GM08714 (cell line): ENCODE data around the gene TRMT1.

Source experiments
- H3K4me3 ChIP-seq: fragments of 200-500 bp; sonication (Bioruptor generic); 2 replicates; pipeline ENCODE4 v1.5.1; 2014; ENCODE audit warnings: mild to moderate bottlenecking, low read length, inconsistent platforms
- ZNF274 ChIP-seq: IDR thresholded peaks from 2 replicates; pipeline ENCODE4 v1.6.1; 2012; ENCODE audit warnings: mild to moderate bottlenecking, low read depth, low read length

Gene TRMT1

DNA sequence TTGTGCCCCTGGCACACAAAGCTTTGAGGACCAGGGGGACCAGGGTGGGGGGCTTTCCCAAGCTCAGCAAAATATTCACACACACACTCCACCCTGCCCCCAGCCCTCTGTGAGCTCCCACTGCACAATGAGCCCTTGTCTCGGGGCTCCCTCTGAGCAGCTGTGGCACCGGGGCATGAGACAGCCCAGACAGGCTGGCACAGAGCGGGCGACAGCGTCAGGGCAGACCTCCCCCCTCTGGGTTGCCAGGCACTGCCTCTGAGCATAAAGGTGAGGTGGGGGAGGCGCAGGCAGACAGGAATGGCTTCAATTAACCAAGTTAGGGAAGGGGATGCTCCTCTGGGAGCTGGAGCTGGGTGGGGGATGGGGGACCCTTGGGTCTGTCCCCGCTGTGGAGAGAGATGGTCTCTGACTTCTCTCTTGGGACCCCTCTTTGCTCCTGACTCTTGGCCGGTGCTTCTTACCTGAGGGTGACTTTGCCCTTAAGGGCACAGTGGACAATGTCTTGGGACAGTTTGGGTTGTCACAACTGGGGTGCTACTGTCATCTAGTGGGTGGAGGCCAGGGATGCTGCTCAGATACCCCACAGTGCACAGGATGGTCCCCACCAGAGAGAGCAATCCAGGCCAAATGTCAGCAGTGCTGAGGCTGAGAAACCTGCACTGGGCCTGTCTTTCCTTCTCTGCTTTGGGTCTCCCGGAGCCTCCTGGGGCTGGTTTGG lies 44.2 kb downstream of the TRMT1 start:
- H3K4me3 ChIP-seq, result no peak overlapping the region
- TF ChIP-seq ZNF274, result no peak

DNA sequence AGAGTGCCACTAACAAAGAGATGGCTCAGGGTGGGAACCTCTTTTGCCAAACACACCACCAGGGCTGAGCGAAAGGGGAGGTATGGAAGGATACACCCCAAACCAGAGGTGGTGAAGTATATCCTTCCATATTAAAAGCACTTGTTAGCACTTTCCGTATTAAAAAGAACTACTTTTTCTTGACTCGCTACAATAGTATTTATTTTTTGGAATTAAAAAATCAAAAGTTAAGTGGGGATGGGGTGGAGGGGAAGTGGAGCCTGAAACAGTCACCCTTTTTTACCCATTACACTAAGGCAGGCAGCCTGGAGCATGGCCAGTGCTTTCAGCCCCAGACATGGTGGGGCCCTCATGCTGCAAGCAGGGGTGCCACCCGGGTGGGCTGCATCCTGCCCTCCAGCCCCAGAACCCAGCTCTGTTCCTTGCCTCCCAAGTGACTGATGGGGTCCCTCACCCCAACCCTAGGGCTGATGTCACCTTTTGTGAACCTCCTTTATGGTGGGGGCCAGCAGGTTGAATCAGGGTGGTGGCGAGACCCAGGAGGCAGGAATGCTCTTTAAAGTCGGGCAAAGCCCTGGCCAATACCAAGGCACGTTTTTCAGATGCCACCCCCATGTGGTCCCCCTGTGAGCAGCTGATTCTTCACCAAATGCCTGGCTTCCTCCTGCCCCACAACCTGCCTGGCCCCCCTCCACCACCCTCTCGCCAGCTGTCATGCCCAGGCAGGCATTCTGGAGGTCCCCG lies 44.9 kb downstream of the TRMT1 start:
- TF ChIP-seq ZNF274, result no peak
- H3K4me3 ChIP-seq, result no peak overlapping the region

DNA sequence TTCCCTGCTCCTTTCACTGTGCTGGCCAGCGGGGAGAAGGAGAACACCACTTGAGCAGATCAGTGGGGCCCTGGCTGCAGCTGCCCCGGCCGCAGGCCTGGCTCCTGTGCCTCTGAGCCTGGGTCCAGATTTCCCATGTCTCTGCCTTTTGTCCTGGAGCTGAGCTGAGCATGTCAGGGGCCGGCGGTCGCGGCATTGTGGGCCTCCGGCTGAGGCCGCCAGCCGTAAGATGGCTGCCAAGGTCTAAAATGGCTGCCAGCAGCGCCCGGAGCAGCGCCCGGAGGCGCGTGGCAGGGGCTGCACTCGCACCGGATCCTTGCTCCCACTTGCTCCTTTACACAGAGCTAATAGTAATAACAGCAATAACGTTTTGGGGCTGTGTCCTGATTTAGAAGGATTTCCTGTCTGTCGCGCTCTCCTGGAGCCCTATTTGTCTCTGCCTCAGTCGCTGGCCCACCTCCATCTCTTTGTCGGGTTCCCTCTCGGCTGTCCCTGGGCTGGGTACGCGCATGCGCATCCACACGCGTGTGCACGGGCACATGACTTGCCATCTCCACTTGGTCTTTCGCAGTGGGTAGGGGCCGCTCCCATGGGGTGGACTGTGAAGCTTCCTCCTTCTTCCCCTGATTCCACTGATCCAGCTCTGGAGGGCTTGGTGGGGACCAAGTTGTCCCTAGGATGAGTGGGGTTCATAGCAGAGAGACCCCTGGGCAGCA lies 46.0 kb downstream of the TRMT1 start:
- no peak for TF ChIP-seq ZNF274

DNA sequence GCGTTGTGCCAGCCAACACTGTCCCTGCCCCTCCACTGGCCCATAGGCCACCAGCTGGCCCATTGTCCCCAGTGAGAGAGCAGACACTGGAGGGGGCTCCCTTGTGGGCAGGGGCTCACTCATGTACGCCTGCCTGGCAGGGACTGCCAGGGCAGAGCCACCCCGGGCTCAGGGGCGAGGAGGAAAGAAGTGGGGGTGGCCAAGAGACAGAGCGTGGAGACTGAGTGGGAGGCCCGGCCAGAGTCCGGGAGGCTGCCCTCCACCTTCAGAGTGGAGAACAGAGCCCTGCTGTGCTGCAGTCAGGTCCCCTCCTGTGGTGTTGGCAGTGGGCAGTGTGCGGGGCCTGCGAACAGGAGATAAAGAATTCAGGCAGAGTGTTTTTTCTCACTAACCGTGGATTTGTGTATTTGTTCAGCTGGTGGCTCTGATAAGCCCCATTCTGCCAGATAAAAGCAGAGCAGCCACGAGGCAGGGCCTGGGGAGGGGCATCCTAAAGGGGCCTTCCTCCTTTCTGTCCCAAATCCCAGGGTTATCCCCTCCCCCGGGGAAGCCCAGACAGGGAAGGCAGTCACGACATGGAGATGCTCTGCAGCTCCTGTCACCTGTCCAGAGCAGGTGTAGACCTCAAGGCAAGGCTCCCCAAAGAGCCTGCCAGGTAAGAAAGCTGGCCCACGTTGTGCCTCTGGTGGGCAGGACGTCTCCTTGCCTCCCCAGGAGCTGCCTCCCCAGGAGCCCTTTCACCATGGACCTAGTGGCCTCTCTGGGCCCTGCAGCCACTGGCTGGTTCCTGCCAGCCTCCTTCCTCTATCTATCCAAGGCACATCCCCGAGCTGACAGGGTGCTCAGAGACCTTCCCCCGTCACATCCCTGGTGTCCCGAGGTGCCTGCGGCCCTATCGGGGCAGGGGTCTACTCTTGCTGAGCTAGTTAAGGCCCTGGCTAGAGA lies 46.9 kb downstream of the TRMT1 start:
- no peak for TF ChIP-seq ZNF274
- H3K4me3 ChIP-seq, result no peak overlapping the region

More for the DNA sequence above, 46.0 kb downstream of the TRMT1 start:
- no peak overlapping the region for H3K4me3 ChIP-seq

DNA sequence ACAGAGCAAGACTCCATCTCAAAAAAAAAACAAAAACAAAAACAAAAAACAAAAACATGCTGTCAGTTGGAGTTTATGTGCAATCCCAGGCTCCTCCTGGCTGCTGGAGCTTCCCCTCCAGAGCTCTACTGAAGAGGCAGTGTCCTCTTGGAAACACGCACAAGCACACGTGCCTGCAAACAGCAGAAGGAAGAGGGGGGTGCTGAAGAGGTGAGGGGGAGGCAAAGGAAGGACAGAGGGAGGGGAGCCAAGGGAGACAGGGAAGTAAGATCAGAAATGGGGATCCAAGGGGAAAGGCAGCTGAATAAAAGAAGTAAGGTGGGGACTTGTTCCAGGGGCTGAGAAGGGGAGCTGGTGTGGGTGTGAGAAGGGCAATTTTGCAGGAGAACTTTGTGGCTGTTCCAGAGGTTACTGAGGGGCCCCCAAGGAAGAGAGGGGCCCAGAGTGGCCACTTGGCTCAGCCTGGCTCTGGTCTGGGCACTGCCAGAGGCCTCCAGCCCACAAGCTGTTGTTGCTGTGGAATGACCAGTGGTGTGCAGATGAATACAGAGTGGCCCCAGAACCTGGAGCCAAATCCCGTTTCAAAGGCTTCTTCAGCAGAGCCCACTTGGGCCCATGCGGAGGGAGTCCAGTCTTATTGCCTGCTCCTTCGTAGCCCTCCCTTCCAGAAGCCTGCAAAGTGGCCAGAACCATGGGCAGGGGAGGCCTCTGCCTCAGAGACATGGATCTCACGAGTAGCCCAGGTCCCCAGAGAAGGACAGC lies 48.3 kb downstream of the TRMT1 start:
- no peak overlapping the region for H3K4me3 ChIP-seq
- TF ChIP-seq ZNF274, result no peak

DNA sequence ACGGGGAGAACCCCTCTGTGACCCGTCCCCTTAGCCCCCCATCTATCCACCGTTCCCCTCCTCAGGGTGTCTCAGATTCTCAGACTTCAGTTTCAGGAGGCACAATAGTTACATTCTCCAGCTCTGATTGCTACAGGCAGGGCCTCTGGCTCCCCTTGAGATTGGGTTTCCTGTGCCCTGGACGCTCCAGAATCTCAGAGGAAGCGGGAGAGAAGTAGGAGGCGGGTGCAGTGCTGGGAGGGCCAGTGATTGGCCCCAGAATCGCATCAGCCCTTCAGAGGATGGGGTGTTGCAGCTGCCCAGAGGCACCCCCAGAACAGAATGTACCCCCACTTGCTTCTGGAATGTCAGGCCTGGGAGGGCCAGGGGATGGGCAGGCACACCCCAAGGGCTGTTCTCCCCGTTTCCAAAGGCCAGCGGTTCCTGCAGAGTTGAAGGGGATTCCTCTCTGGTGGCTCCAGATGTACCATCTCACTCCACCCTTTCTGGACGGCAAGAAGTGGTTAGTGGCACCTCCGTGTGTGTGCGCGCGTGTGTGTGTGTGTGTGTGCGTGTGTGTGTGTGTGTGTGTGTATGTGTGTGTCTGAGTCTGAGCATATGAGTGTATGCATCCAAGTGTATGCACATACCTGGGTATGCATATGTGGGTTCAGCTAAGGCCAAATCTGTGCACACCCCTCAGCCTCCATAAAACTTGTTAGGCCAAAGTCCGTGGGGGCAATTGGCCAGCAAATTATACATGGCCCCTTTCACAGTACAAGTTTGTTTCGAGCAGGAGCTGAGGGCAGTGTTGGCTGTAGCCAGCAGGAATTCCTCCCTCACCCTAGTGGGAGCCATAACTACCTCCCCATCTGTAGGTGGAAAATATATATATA lies 49.4 kb downstream of the TRMT1 start:
- H3K4me3 ChIP-seq, result no peak overlapping the region
- no peak for TF ChIP-seq ZNF274

DNA sequence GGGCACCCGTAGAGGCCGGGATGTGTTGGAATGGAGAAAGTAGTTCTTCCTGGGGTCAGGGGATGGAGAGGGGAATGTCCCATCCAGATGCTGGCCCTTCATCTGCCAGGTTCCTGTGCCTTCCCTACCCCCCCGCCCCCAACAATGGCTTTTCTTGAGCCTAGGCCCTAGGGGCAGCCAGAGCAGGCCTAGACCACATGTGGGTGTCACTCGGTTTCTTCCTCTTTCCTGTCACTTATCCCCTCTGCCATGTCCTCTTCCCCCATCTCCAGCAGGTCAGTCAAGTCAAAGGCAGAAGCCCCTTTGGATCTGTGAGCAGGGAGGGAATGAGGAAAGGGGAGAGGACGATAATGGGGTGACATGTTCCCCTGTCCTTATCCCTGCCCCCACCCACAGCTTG lies 50.3 kb downstream of the TRMT1 start:
- TF ChIP-seq ZNF274, result no peak
- no peak overlapping the region for H3K4me3 ChIP-seq

DNA sequence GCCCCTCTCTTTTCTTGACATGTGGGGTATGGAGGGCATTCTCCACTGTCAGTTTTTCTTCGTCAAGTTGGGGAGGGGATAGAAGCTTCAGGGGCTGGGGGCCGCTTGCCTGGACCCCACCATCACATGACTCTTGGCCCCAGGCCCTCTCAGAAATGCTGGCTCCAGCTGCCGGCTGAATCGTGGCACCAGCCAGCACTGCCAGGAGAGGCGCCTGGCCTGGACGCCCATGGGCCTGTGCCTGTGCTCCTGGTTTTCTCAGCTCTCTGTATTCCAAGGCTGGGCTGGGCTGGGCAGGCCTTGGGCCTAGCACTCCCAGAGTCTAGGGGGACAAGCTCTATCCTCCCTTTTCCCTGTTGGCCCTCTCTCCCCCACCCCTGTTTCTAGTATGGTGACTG lies 52.4 kb downstream of the TRMT1 start:
- no peak overlapping the region for H3K4me3 ChIP-seq
- no peak for TF ChIP-seq ZNF274

DNA sequence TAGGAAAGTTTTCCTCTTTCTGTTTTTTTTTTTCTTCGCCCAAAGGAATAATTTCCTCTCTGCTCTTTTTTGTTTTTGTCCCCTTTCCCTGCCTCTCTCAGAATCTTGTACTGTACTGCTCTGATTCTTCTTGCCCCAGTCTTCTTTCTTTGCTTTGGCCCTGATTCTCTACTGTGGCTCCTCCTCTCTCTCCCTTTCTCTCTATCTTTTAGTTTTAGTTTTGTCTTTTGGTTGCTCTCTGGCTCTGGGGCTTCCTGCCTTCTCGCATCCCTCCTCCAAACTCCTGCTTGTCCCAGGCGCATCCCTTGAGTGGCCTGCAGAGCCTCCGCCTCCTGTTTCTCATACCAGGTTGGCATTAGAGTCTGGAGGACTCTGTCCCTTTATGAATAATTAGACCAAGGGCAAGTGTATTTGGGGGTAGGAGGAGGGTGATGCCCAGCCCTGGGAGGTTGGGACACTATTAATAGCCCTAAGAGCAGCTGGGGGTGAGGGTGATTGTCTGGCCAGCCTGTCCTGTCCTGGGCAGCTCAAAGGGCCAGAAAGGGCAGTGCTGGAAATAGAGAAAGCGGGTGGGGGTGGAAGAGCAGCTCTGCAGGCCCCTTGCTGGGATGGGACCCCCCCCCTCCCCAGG lies 53.0 kb downstream of the TRMT1 start:
- H3K4me3 ChIP-seq, result no peak overlapping the region
- TF ChIP-seq ZNF274, result no peak

DNA sequence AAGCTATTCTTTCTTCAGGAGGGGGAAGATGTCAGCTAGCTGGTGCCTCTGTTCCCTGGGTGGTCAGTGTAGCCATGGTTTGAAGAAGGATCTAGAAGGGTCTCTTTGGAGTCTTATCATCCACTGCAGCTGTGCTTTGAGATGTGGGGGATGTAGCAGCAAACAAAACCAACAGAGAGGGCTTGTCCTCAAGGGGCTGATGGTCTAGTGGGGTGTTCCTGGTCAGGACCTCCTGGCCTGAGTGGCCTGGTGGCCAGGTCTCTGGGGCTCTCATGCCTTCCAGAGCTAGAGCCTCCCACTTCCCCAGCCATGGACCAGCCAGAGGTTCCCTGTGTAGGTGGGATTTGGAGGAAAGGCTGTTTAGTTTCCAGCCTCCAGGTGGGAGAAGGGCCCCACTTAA lies 54.2 kb downstream of the TRMT1 start:
- no peak overlapping the region for H3K4me3 ChIP-seq
- no peak for TF ChIP-seq ZNF274

DNA sequence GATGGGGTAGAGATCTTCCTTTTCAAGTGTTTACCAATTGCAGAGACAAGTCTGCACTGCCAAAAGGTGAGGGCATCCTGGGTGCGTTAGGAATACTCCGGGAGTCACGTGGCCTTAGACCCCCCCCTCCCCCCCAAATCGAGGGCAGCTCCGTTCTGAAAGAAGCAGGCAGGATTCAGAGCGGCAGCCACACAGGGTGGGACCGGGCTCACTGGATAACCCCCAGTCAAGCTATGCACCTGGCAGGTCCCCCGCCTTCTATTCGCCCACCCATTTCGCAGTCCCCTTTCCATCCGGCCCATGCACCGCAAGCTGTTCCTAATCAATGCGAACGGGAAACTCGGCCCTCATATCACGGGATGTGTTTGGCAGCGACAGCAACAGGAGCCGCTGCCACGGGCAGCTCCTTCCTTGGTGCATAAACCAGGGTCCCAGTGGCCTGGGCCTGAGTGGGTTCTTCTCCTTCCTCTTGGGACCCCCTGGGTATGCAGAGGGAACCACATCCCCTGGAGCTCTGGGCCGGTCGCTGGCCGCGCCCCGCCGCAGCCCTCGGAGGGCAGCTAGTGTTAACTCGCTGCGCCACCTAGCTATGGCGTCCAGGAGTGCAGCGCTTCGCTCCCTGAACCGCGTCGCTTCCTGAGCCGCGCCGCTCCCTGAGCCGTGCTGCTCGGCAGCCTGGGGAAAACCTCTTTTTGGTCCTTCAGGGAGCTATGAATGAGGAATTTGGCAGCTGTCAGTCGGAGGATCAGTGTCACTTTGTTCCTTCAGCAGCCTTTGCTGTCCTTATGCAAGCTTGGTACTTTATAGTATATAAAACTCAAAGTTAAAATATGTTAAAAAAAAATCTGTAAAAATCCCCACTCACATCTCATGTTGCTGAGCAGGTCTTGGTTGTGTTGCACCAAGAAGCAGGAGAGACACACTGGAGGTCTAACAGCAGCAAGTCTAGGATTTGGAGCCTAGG lies 55.3 kb downstream of the TRMT1 start:
- no peak overlapping the region for H3K4me3 ChIP-seq
- no peak for TF ChIP-seq ZNF274
